K562 (cell line): ENCODE measurements around the gene TLNRD1. TPM values are rescaled to one million over a fixed set of nuclear protein-coding genes. Genes with fewer than 3 reads are reported as not detected.

Source experiments
- ATAC-seq: fragments of 200-7000 bp; cut with Tn5 transposase; 3 replicates; pipeline ENCODE4 v1.9.1; 2020; ENCODE audit warnings: moderate library complexity
- BruUV-seq: library from RNA; stranded (reverse); fragments of 400-500 nt; replicated peaks from 2 replicates; lab custom pipeline; 2021; lab: Mats Ljungman, UMichigan
- CTCF ChIA-PET: fragments of 300-600 bp; formaldehyde crosslinking; extraction: SDS; loops from one replicate; lab custom pipeline; 2021; ENCODE audit warnings: low intra/inter-chr PET ratio; lab: Yijun Ruan, JAX
- POLR2A ChIA-PET: fragments of 300-600, 350-650 bp; sonication (Branson Sonifier 250); formaldehyde crosslinking; extraction: SDS; loops from one replicate; lab custom pipeline; 2021; ENCODE audit warnings: antibody characterized with exemption, inconsistent platforms; lab: Yijun Ruan, JAX
- DNase-seq, 4 experiments: peaks; one replicate each; pipeline versions ENCODE4 v3.0.0 to v3.0.0-alpha.2; 2011 to 2018; ENCODE audit warnings: low spot score in 3 of 4, mixed read lengths in 3 of 4; ENCODE audit errors: extremely low read depth in 1 of 4
- FAIRE-seq: peaks from 2 replicates; lab custom pipeline; 2011; peaks lifted over from hg19 to GRCh38; lab: Jason Lieb, UNC
- H2AFZ ChIP-seq: 2 replicates; pipeline ENCODE4 v1.6.0; 2011; ENCODE audit warnings: low read depth, low read length, control low read depth, inconsistent platforms
- H3K27ac ChIP-seq: fragments of 200-600 bp; 3 replicates; pipeline ENCODE4 v1.8.0; 2011; ENCODE audit warnings: low read depth, mild to moderate bottlenecking, control low read depth, inconsistent platforms, low read length, moderate library complexity, mixed read lengths; ENCODE audit errors: extremely low read depth
- H3K27me3 ChIP-seq, 2 experiments: fragments of 300-600 bp in 1 of 2; 2 replicates in 1 of 2; 3 replicates in 1 of 2; pipeline versions ENCODE4 v1.6.0 to v1.8.0; 2011; ENCODE audit warnings: inconsistent platforms in 2 of 2, low read length in 2 of 2, mild to moderate bottlenecking in 1 of 2, mixed read lengths in 1 of 2, moderate library complexity in 1 of 2; ENCODE audit not compliant: control insufficient read depth in 2 of 2, insufficient read depth in 2 of 2
- H3K36me3 ChIP-seq: fragments of 300-600 bp; 3 replicates; pipeline ENCODE4 v1.8.0; 2011; ENCODE audit warnings: mild to moderate bottlenecking, low read length, inconsistent platforms; ENCODE audit not compliant: control insufficient read depth, insufficient read depth
- H3K4me1 ChIP-seq, 2 experiments: fragments of 200-600 bp in 1 of 2; replicated peaks in 1 of 2; 2 replicates in 1 of 2; 3 replicates in 1 of 2; pipeline versions ENCODE4 v1.5.1 to v1.8.0; 2011; ENCODE audit warnings: inconsistent platforms in 2 of 2, low read length in 2 of 2, mild to moderate bottlenecking in 1 of 2, mixed read lengths in 1 of 2, moderate library complexity in 1 of 2; ENCODE audit not compliant: control insufficient read depth in 2 of 2, insufficient read depth in 2 of 2
- H3K4me2 ChIP-seq: 2 replicates; pipeline ENCODE4 v1.6.1; 2011; ENCODE audit warnings: low read length, control low read depth, inconsistent platforms, mixed read lengths; ENCODE audit not compliant: insufficient read depth
- H3K4me3 ChIP-seq: fragments of 200-600 bp; sonication (generic), shearing (Covaris generic); 2 replicates; pipeline ENCODE4 v1.5.1; 2016; ENCODE audit warnings: control low read depth, inconsistent platforms
- H3K79me2 ChIP-seq: fragments of 200-600 bp; 3 replicates; pipeline ENCODE4 v1.8.0; 2011; ENCODE audit warnings: low read length, inconsistent platforms; ENCODE audit not compliant: control insufficient read depth, insufficient read depth
- H3K9ac ChIP-seq, 2 experiments: 2 replicates each; pipeline versions ENCODE4 v1.6.0 to v1.6.1; 2011; ENCODE audit warnings: low read depth in 2 of 2, low read length in 2 of 2, control low read depth in 1 of 2, inconsistent platforms in 1 of 2, mild to moderate bottlenecking in 1 of 2, mixed read lengths in 1 of 2; ENCODE audit not compliant: insufficient read depth in 1 of 2
- H3K9me1 ChIP-seq: one replicate; pipeline ENCODE4 v1.6.0; 2011; ENCODE audit warnings: inconsistent platforms, mild to moderate bottlenecking, low read length, moderate library complexity; ENCODE audit not compliant: control insufficient read depth, insufficient read depth
- H3K9me3 ChIP-seq: replicated peaks from 2 replicates; pipeline ENCODE4 v1.5.1; 2011; ENCODE audit warnings: low read depth, low read length, inconsistent platforms; ENCODE audit not compliant: control insufficient read depth, insufficient read depth
- H4K20me1 ChIP-seq: replicated peaks from 2 replicates; pipeline ENCODE4 v1.6.1; 2011; ENCODE audit warnings: low read length, inconsistent platforms, mixed read lengths; ENCODE audit not compliant: control insufficient read depth, insufficient read depth
- ARNT ChIP-seq, 2 experiments: fragments of 450-650 bp; IDR thresholded peaks; 2 replicates each; pipeline ENCODE4 v1.6.1; 2016; ENCODE audit warnings: mild to moderate bottlenecking in 1 of 2
- BRD9 ChIP-seq: fragments of 450-650 bp; IDR thresholded peaks from 2 replicates; pipeline ENCODE4 v1.6.1; 2018; ENCODE audit warnings: low read depth; ENCODE audit not compliant: partially characterized antibody
- CEBPG ChIP-seq, 3 experiments: fragments of 200-800 bp in 1 of 3; sonication (Bioruptor generic) in 1 of 3; sonication (generic) in 1 of 3; formaldehyde crosslinking in 1 of 3; IDR thresholded peaks in 2 of 3; conservative IDR thresholded peaks in 1 of 3; 2 replicates each; pipeline versions ENCODE4 v1.6.1 to v1.8.0; 2016 to 2022; ENCODE audit warnings: missing compliant biosample characterization in 2 of 3, missing genetic modification characterization in 2 of 3, mild to moderate bottlenecking in 1 of 3, missing genetic modification reagents in 1 of 3
- GABPB2 ChIP-seq: fragments of 250-450 bp; sonication (Bioruptor Pico); conservative IDR thresholded peaks from 2 replicates; pipeline ENCODE4 v1.5.1; 2021; ENCODE audit warnings: mild to moderate bottlenecking
- HNRNPUL1 ChIP-seq: fragments of 200-400 bp; formaldehyde crosslinking; IDR thresholded peaks from 2 replicates; pipeline ENCODE4 v1.6.1; 2017; ENCODE audit warnings: low read length
- KDM1A ChIP-seq, 2 experiments: fragments of 450-650 bp; IDR thresholded peaks; 2 replicates each; pipeline ENCODE4 v1.6.1; 2016; ENCODE audit warnings: mild to moderate bottlenecking in 2 of 2
- MLLT1 ChIP-seq, 2 experiments: fragments of 450-650 bp; IDR thresholded peaks; 2 replicates each; pipeline ENCODE4 v1.6.1; 2016
- MTA3 ChIP-seq: fragments of 450-650 bp; formaldehyde crosslinking; IDR thresholded peaks from 2 replicates; pipeline ENCODE4 v1.6.1; 2017; ENCODE audit warnings: mild to moderate bottlenecking, borderline replicate concordance
- NFE2L1 ChIP-seq: fragments of 450-650 bp; IDR thresholded peaks from 2 replicates; pipeline ENCODE4 v1.6.1; 2016; ENCODE audit warnings: missing genetic modification characterization, low read depth, mild to moderate bottlenecking, missing compliant biosample characterization, moderate library complexity, borderline replicate concordance
- NFRKB ChIP-seq: fragments of 450-650 bp; IDR thresholded peaks from 2 replicates; pipeline ENCODE4 v1.6.1; 2016; ENCODE audit warnings: low read depth
- SRSF3 ChIP-seq: fragments of 200-400 bp; formaldehyde crosslinking; IDR thresholded peaks from 2 replicates; pipeline ENCODE4 v1.6.1; 2016; ENCODE audit warnings: mild to moderate bottlenecking, low read length, moderate library complexity; ENCODE audit not compliant: insufficient read depth
- ZC3H4 ChIP-seq: sonication (generic); formaldehyde crosslinking; IDR thresholded peaks from 2 replicates; pipeline ENCODE4 v1.9.0; 2021; ENCODE audit warnings: missing genetic modification reagents, borderline replicate concordance
- WGBS: fragments of 100-300 bp; shearing (Covaris generic); methylation state at CpG from one replicate; pipeline ENCODE4 v1.1.6; 2016; ENCODE audit warnings: low coverage, mixed read lengths; ENCODE audit not compliant: insufficient coverage; ENCODE audit errors: missing lambda C conversion rate; 5-methylcytosine and 5-hydroxymethylcytosine counted together
- in situ Hi-C: fragments of 300-500 bp; cut with MboI; formaldehyde crosslinking; loops from 4 replicates; pipeline ENCODE4 v1.15.0; 2018; ENCODE audit warnings: inconsistent platforms, mixed read lengths
- intact Hi-C: fragments of 100-400 bp; cut with micrococcal nuclease; formaldehyde crosslinking; loops from 2 replicates; pipeline ENCODE4 v1.14.2; 2022
- polyA plus RNA-seq, 8 experiments: library from polyadenylated mRNA; depleted of rRNA in 4 of 8; stranded (reverse) in 5 of 8; unstranded in 3 of 8; fragments of >200 nt; fragmentation: Nextera tagmentation in 2 of 8; fragmentation: Illumina TruSeq in 1 of 8; extraction: Ambion mirVana in 2 of 8; extraction: Trizol in 1 of 8; gene quantifications; 2 replicates each; pipeline versions ENCODE4 v1.2.1 to v1.2.3, GENCODE V29; 2011 to 2014; ENCODE audit warnings: inconsistent platforms in 1 of 8, missing spikeins in 1 of 8
- total RNA-seq, 7 experiments: library from RNA; depleted of rRNA in 6 of 7; stranded (reverse); fragments of >200 nt in 6 of 7; fragmentation: Illumina TruSeq in 2 of 7; extraction: Trizol in 2 of 7; gene quantifications; 2 replicates each; pipeline versions ENCODE4 v1.2.1 to v1.2.3, GENCODE V29; 2011 to 2021; ENCODE audit warnings: low replicate concordance in 1 of 7
- TF ChIP-seq, protein P1 (sequence below): fragments of 250-450 bp; sonication (Bioruptor Pico); IDR thresholded peaks from 2 replicates; pipeline ENCODE4 v1.5.0; 2020; ENCODE audit warnings: mild to moderate bottlenecking, borderline replicate concordance

TLNRD1 gene
- total and polyA plus RNA-seq, 9 of the 15 experiments (the other 6 are each of a cell fraction or from before 2014, with no cell fraction given): 1.1 to 33.1 (median 5.7) TPM

DNA sequence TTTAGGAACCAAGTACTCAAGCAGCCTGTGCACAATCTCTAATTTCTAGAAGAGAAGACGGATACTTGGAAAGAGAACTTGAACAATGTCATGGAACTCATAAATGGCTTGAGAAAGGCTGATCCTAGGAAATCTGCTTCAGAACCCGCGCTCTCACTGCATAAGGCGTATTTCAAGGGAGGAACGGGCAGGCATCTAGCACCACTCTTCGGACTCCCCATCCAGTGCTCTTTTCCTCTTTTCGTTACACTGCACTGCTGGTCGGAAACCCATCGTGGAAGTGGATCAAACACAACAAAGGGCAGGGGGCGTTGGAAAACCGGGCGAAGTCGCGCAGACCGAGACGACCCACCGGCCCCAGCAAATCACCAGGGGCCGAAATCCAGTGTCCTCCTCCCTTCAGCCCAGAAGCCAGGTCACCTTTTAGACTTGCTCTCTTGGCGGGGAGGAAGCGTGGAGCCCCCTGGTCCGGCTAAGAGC, 539 bp upstream of the TLNRD1 start:
- no peaks in the 10 kb centered on the region for H3K9me3 ChIP-seq
- intact Hi-C loops (no loop called here), in situ Hi-C loops (no loop called here)
- peaks cover 13% of the 10 kb centered on the region; the same call in 1 of the 3 replicates for H3K36me3 ChIP-seq
- ATAC-seq (peak; percentile 5), FAIRE-seq (no peak), DNase-seq (peak in 1 of 4 experiments; percentile 41)
- peaks cover 12 to 31% of the 10 kb centered on the region in 2 experiments for H3K4me1 ChIP-seq
- H2AFZ ChIP-seq: peak overlapping the region; percentile 79
- POLR2A ChIA-PET: interaction anchor here (0.5 to 1.5 kb wide), 3 partner anchors 15 to 1927 kb away, joined by 3 to 4 read pairs (median 4); no protein-coding TSS in a partner anchor
- H3K4me3 ChIP-seq: peak overlapping the region; percentile 90
- peaks cover 43% of the 10 kb centered on the region for H3K79me2 ChIP-seq
- H4K20me1 ChIP-seq: no peaks in the 10 kb centered on the region
- no peaks in the 10 kb centered on the region for H3K27me3 ChIP-seq
- H3K27ac ChIP-seq: peak overlapping the region; percentile 92
- no peaks in the 10 kb centered on the region for H3K9me1 ChIP-seq
- 0% methylated on average over 20 of the region's 21 CpGs for WGBS
- CTCF ChIA-PET: no interaction called here
- TSS peak; percentile 88 for BruUV-seq
- peak overlapping the region; percentile 86 for H3K4me2 ChIP-seq
- H3K9ac ChIP-seq: peak overlapping the region; percentile 88 to 96
- TF ChIP-seq, protein P1, sequence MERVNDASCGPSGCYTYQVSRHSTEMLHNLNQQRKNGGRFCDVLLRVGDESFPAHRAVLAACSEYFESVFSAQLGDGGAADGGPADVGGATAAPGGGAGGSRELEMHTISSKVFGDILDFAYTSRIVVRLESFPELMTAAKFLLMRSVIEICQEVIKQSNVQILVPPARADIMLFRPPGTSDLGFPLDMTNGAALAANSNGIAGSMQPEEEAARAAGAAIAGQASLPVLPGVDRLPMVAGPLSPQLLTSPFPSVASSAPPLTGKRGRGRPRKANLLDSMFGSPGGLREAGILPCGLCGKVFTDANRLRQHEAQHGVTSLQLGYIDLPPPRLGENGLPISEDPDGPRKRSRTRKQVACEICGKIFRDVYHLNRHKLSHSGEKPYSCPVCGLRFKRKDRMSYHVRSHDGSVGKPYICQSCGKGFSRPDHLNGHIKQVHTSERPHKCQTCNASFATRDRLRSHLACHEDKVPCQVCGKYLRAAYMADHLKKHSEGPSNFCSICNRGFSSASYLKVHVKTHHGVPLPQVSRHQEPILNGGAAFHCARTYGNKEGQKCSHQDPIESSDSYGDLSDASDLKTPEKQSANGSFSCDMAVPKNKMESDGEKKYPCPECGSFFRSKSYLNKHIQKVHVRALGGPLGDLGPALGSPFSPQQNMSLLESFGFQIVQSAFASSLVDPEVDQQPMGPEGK: 0 out of 2 replicates have a peak, but pooled peaks have one; percentile 12
- TF ChIP-seq ZC3H4 (peak; percentile 60; the same call in 1 of the 2 replicates), ARNT (IDR thresholded peaks at IDR 0.05) (0 out of 4 replicates have a peak, but pooled peaks of 1 of the 2 experiments have one; percentile 44), KDM1A (IDR thresholded peaks at IDR 0.05) (peak; percentile 8 to 18; a peak in 2 of 4 replicates), HNRNPUL1 (no peak), MLLT1 (IDR thresholded peaks at IDR 0.05) (0 out of 4 replicates have a peak, but pooled peaks of 1 of the 2 experiments have one; percentile 28), NFE2L1 (no peak), GABPB2 (no peak), MTA3 (0 out of 2 replicates have a peak, but pooled peaks have one; percentile 12), NFRKB (peak; percentile 53; the same call in 1 of the 2 replicates), SRSF3 (no peak), BRD9 (peak; percentile 51), CEBPG (CRISPR knock-in tag; IDR thresholded peaks at IDR 0.05) (no peak), CEBPG (tag; conservative IDR thresholded peaks at IDR 0.05 in 1 of 2, IDR thresholded peaks at IDR 0.05 in 1 of 2) (0 out of 4 replicates have a peak, but pooled peaks of 1 of the 2 experiments have one; percentile 45)
